Esophagus mucosa (tissue), 1 donor: ENCODE results near the gene MRPL51. TPM values are rescaled to one million over a fixed set of nuclear protein-coding genes. Genes with fewer than 3 reads are reported as not detected.

ENCODE experiments used
- total RNA-seq: library from RNA; stranded (reverse); gene quantifications from one replicate; pipeline ENCODE4 v1.2.4, GENCODE V29; 2023
- donor health status: DM: yes; HTN: yes; CAD: no.

The MRPL51 gene
- total RNA-seq, 1 donor from 2014 or later: 180 TPM

Other genes with a start within 250 kb of the MRPL51 start
- 21.1 TPM for gene PLEKHG6, start 182.6 kb downstream of the MRPL51 start, total RNA-seq
- 99.3 TPM for gene TNFRSF1A, start 151.2 kb downstream of the MRPL51 start, total RNA-seq
- 142 TPM for gene SCNN1A, start 117.7 kb downstream of the MRPL51 start, total RNA-seq
- 84.2 TPM for gene LTBR, start 109.1 kb downstream of the MRPL51 start, total RNA-seq
- gene CD27, start 48.3 kb downstream of the MRPL51 start, total RNA-seq: 0.40 TPM
- gene TAPBPL, start 41.2 kb downstream of the MRPL51 start, total RNA-seq: 11.4 TPM
- gene VAMP1, start 22.6 kb downstream of the MRPL51 start, total RNA-seq: 1.6 TPM
- 37.4 TPM for gene NCAPD2, start 840 bp upstream of the MRPL51 start, total RNA-seq
- gene GAPDH, start 41.3 kb upstream of the MRPL51 start, total RNA-seq: 3,825 TPM
- 1.2 TPM for gene IFFO1, start 62.8 kb upstream of the MRPL51 start, total RNA-seq
- 30.6 TPM for gene NOP2, start 75.0 kb upstream of the MRPL51 start, total RNA-seq
- gene CHD4, start 114.1 kb upstream of the MRPL51 start, total RNA-seq: 119 TPM
- 18.9 TPM for gene LPAR5, start 142.7 kb upstream of the MRPL51 start, total RNA-seq
- gene ACRBP, start 154.2 kb upstream of the MRPL51 start, total RNA-seq: 0.56 TPM
- 15.4 TPM for gene ING4, start 169.9 kb upstream of the MRPL51 start, total RNA-seq
- gene ZNF384, start 196.1 kb upstream of the MRPL51 start, total RNA-seq: 22.8 TPM
- not detected for gene PIANP, start 207.6 kb upstream of the MRPL51 start, total RNA-seq
- gene COPS7A, start 230.8 kb upstream of the MRPL51 start, total RNA-seq: 54.3 TPM